ENCODE measurements around the gene TFDP2. TPM values are rescaled to one million over a fixed set of nuclear protein-coding genes. Genes with fewer than 3 reads are reported as not detected.

TFDP2 gene
- total and polyA plus RNA-seq, 10 of the 15 experiments (the other 5 are each of a cell fraction or from before 2014, with no cell fraction given) = 28.3 to 100 (median 49.7) TPM

DNA sequence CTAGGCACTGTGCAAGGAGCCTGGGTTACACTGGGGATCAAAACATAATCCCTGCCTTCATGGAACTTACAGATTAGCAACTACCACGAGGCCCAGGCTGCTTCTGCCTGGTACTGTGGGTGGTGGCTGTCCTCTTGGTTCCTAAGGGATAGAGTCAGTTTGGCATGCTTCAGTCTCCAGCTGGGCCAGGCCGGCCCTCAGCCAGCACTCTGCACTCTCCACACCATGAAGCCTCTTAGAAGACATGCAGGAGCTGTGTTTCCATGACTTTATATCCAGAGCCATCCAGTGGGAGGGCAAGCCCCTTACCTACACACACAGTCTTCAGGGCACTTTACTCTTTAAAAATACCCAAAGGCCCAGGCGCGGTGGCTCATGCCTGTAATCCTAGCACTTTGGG lies 218.5 kb downstream of the TFDP2 start:
- Histone ChIP-seq H2AFZ (ENCODE audit: control insufficient read depth, low read depth, low read length) (no peak overlapping the region), H3K9me3 (replicated peaks; ENCODE audit: control insufficient read depth, insufficient read depth, low read length) (no peaks in the 10 kb centered on the region), H4K20me1 (ENCODE audit: control insufficient read depth, insufficient read depth) (no peaks in the 10 kb centered on the region), H3K4me3 (no peak overlapping the region), H3K27ac (ENCODE audit: control insufficient read depth, insufficient read depth) (no peak overlapping the region), H3K4me2 (ENCODE audit: control insufficient read depth, insufficient read depth) (no peak overlapping the region), H3K4me1 (ENCODE audit: control insufficient read depth, insufficient read depth, low read length) (no peaks in the 10 kb centered on the region), H3K79me2 (ENCODE audit: control insufficient read depth, insufficient read depth, low read length) (no peaks in the 10 kb centered on the region), H3K27me3 (replicated peaks in 1 of 2; ENCODE audit: control insufficient read depth in 2 of 2, insufficient read depth in 2 of 2, low read length in 1 of 2) (no peaks in the 10 kb centered on the region), H3K36me3 (ENCODE audit: control insufficient read depth in 2 of 2, insufficient read depth in 2 of 2, low read length in 1 of 2) (peaks cover under 1 to 5% of the 10 kb centered on the region in 2 experiments; a peak in 3 of 4 replicates), H3K9ac (ENCODE audit: control insufficient read depth, insufficient read depth, low read length) (no peak overlapping the region)
- FAIRE-seq (no peak), DNase-seq (ENCODE audit: low read depth, low spot score) (no peak), ATAC-seq (no peak)
- intact Hi-C loops (cut with micrococcal nuclease; ENCODE audit: unreplicated experiment) (no loop called here), in situ Hi-C loops (cut with MboI) (no loop called here)
- BruUV-seq (replicated peaks) = no TSS peak
- ChIA-PET POLR2A (no interaction called here), CTCF (no interaction called here), SMC1A (ENCODE audit: uncharacterized antibody, unreplicated experiment) (no interaction called here), RAD21 (ENCODE audit: unreplicated experiment) (no interaction called here)
- TF ChIP-seq STAT3 (IDR thresholded peaks at IDR 0.05; ENCODE audit: low read depth, low read length) = no peak
- WGBS (ENCODE audit: insufficient coverage, insufficient replicate concordance, low lambda C conversion rate, missing lambda C conversion rate) = 98% methylated on average over 3 of the region's 4 CpGs

DNA sequence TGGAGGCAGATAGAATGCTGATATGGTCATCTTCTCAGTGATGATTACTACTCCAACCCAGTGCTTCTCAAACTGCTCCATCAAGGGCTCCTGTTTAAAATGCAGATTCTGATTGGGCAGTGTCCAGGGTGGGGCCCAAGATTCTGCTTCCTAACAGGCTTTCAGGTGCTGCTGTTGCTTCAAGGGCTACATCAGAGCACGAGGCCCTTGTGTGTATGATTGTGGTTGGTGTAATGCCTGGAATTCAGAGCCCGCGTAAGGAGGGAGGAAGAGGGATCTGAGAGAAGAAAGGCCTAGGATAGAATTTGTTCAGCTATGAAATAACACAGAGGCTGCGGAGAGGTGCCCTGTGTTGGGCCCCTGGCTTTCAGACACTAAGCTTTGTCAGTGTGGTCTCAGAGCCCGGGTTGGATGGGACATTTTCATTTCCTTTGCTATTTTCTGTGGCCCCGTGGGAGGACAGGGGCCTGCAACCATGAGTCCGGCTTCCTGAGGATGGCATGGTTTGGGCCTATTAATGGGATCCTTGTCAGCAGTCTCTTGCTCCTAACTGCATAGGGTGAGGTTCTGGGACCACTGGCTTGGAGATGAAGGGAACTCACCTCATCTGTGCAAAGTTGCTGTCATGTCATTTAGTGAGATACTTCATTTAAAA lies 219.9 kb downstream of the TFDP2 start:
- H3K27ac ChIP-seq (ENCODE audit: control insufficient read depth, insufficient read depth) = no peak overlapping the region
- in situ Hi-C loops (cut with MboI) (no loop called here), intact Hi-C loops (cut with micrococcal nuclease; ENCODE audit: unreplicated experiment) (no loop called here)
- H3K4me2 ChIP-seq (ENCODE audit: control insufficient read depth, insufficient read depth) = no peak overlapping the region
- H2AFZ ChIP-seq (ENCODE audit: control insufficient read depth, low read depth, low read length) = no peak overlapping the region
- no TSS peak for BruUV-seq (replicated peaks)
- ChIA-PET SMC1A (ENCODE audit: uncharacterized antibody, unreplicated experiment) (no interaction called here), RAD21 (ENCODE audit: unreplicated experiment) (no interaction called here), POLR2A (no interaction called here), CTCF (no interaction called here)
- H3K79me2 ChIP-seq (ENCODE audit: control insufficient read depth, insufficient read depth, low read length) = no peaks in the 10 kb centered on the region
- peaks cover 4 to 5% of the 10 kb centered on the region in 2 experiments; a peak in 3 of 4 replicates for H3K36me3 ChIP-seq (ENCODE audit: control insufficient read depth in 2 of 2, insufficient read depth in 2 of 2, low read length in 1 of 2)
- H3K9me3 ChIP-seq (replicated peaks; ENCODE audit: control insufficient read depth, insufficient read depth, low read length) = no peaks in the 10 kb centered on the region
- no peak overlapping the region for H3K9ac ChIP-seq (ENCODE audit: control insufficient read depth, insufficient read depth, low read length)
- FAIRE-seq (no peak), DNase-seq (ENCODE audit: low read depth, low spot score) (no peak), ATAC-seq (no peak; the same call in 2 of the 3 replicates)
- TF ChIP-seq PML (IDR thresholded peaks at IDR 0.05; ENCODE audit: low read length) (0 out of 2 replicates have a peak, but pooled peaks have one; percentile 26), JUNB (IDR thresholded peaks at IDR 0.05) (no peak), RAD51 (IDR thresholded peaks at IDR 0.05) (no peak)
- TF ChIP-seq, protein P1, sequence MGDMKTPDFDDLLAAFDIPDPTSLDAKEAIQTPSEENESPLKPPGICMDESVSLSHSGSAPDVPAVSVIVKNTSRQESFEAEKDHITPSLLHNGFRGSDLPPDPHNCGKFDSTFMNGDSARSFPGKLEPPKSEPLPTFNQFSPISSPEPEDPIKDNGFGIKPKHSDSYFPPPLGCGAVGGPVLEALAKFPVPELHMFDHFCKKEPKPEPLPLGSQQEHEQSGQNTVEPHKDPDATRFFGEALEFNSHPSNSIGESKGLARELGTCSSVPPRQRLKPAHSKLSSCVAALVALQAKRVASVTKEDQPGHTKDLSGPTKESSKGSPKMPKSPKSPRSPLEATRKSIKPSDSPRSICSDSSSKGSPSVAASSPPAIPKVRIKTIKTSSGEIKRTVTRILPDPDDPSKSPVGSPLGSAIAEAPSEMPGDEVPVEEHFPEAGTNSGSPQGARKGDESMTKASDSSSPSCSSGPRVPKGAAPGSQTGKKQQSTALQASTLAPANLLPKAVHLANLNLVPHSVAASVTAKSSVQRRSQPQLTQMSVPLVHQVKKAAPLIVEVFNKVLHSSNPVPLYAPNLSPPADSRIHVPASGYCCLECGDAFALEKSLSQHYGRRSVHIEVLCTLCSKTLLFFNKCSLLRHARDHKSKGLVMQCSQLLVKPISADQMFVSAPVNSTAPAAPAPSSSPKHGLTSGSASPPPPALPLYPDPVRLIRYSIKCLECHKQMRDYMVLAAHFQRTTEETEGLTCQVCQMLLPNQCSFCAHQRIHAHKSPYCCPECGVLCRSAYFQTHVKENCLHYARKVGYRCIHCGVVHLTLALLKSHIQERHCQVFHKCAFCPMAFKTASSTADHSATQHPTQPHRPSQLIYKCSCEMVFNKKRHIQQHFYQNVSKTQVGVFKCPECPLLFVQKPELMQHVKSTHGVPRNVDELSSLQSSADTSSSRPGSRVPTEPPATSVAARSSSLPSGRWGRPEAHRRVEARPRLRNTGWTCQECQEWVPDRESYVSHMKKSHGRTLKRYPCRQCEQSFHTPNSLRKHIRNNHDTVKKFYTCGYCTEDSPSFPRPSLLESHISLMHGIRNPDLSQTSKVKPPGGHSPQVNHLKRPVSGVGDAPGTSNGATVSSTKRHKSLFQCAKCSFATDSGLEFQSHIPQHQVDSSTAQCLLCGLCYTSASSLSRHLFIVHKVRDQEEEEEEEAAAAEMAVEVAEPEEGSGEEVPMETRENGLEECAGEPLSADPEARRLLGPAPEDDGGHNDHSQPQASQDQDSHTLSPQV (IDR thresholded peaks at IDR 0.05) = no peak
- 87% methylated on average over 7 of the region's 7 CpGs for WGBS (ENCODE audit: insufficient coverage, insufficient replicate concordance, low lambda C conversion rate, missing lambda C conversion rate)
- H3K27me3 ChIP-seq (replicated peaks in 1 of 2; ENCODE audit: control insufficient read depth in 2 of 2, insufficient read depth in 2 of 2, low read length in 1 of 2) = no peaks in the 10 kb centered on the region
- no peaks in the 10 kb centered on the region for H3K4me1 ChIP-seq (ENCODE audit: control insufficient read depth, insufficient read depth, low read length)
- no peak overlapping the region for H3K4me3 ChIP-seq
- no peaks in the 10 kb centered on the region for H4K20me1 ChIP-seq (ENCODE audit: control insufficient read depth, insufficient read depth)
